HepG2 (cell line): ENCODE measurements around the gene BCAM. TPM values are rescaled to one million over a fixed set of nuclear protein-coding genes. Genes with fewer than 3 reads are reported as not detected.

ENCODE experiments used
- PRDM15 ChIP-seq: sonication (generic); formaldehyde crosslinking; IDR thresholded peaks from 2 replicates; pipeline ENCODE4 v1.4.0; 2020; ENCODE audit warnings: missing genetic modification reagents
- RFX5 ChIP-seq: IDR thresholded peaks from 2 replicates; pipeline ENCODE4 v1.6.1; 2011; ENCODE audit warnings: low read depth, low read length, improper control_type of control experiment
- SP4 ChIP-seq: sonication (generic); formaldehyde crosslinking; IDR thresholded peaks from 2 replicates; pipeline ENCODE4 v1.8.1; 2023; ENCODE audit warnings: mild to moderate bottlenecking, missing genetic modification reagents
- STAT6 ChIP-seq: sonication (generic); formaldehyde crosslinking; IDR thresholded peaks from 2 replicates; pipeline ENCODE4 v1.4.0; 2020; ENCODE audit warnings: missing genetic modification reagents, mild to moderate bottlenecking, borderline replicate concordance
- YEATS4 ChIP-seq: sonication (generic); formaldehyde crosslinking; IDR thresholded peaks from 2 replicates; pipeline ENCODE4 v1.4.0; 2020; ENCODE audit warnings: missing genetic modification reagents, borderline replicate concordance
- ZBTB44 ChIP-seq: sonication (generic); formaldehyde crosslinking; IDR thresholded peaks from 2 replicates; pipeline ENCODE4 v1.4.0; 2020; ENCODE audit warnings: missing genetic modification reagents
- ZNF263 ChIP-seq: sonication (generic); formaldehyde crosslinking; IDR thresholded peaks from 2 replicates; pipeline ENCODE4 v1.4.0; 2020; ENCODE audit warnings: missing genetic modification reagents
- ZNF318 ChIP-seq: sonication (generic); formaldehyde crosslinking; IDR thresholded peaks from 2 replicates; pipeline ENCODE4 v1.4.0; 2020; ENCODE audit warnings: mild to moderate bottlenecking, missing genetic modification reagents
- ZNF75D ChIP-seq: sonication (generic); formaldehyde crosslinking; IDR thresholded peaks from 2 replicates; pipeline ENCODE4 v1.8.1; 2023; ENCODE audit warnings: missing genetic modification reagents, mild to moderate bottlenecking, borderline replicate concordance
- polyA plus RNA-seq, 8 experiments: library from polyadenylated mRNA; depleted of rRNA in 3 of 8; stranded (reverse) in 7 of 8; unstranded in 1 of 8; fragments of >200 nt; fragmentation: Illumina TruSeq in 4 of 8; extraction: Trizol in 4 of 8; gene quantifications; 2 replicates each; pipeline versions ENCODE4 v1.2.1 to v1.2.3, GENCODE V29; 2011 to 2016; ENCODE audit warnings: low read depth in 4 of 8, missing spikeins in 1 of 8, mixed read lengths in 1 of 8; ENCODE audit not compliant: insufficient read depth in 1 of 8
- total RNA-seq, 5 experiments: library from RNA; depleted of rRNA; stranded (reverse); fragments of >200 nt; fragmentation: Illumina TruSeq; extraction: Trizol; gene quantifications; 2 replicates each; pipeline ENCODE4 v1.2.3, GENCODE V29; 2016; ENCODE audit warnings: low read depth in 1 of 5
- TF ChIP-seq, protein P1 (sequence below): sonication (generic); formaldehyde crosslinking; IDR thresholded peaks from 2 replicates; pipeline ENCODE4 v1.4.0; 2020; ENCODE audit warnings: missing genetic modification reagents; ENCODE audit errors: not compliant biosample characterization

BCAM gene
- total and polyA plus RNA-seq, 2 of the 13 experiments (the other 11 are each of a cell fraction or from before 2014, with no cell fraction given) = 51.2 to 62.7 TPM

DNA sequence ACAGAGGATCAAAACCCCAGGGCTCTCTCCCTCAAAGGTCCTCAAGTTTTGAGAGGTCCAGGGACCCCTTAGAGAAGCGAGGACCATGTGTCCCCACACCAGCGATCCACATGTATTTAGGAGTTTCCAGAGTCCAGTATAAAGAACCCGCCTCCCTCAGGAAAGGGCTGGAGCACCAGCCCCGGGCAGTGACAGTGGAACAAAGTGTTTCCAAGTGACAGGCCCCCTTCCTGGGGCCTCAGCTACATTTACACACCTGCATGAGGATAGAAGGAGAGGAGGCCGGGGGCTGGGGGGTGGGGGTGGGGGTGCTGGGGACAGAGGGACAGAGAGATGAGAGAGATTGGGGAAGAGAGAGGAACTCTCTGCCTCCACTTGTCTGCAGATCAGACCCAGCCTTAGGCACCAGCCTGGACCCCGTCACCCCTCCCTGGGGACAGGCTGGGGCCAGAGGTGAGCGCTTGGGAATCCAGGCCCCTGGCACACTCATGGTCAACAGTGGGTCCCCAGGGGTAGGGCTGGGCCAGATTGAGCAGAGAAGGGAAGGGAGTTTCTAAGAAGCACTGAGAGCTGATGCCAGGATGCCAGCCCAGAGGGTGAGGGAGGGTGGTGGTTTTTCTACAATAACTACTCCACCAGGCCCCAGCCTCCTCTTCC lies 802 bp downstream of the BCAM start (continued):
- TF ChIP-seq ZBTB44 (CRISPR knock-in tag) (no peak), PRDM15 (no peak), YEATS4 (CRISPR knock-in tag) (0 out of 2 replicates have a peak, but pooled peaks have one; percentile 0), RFX5 (no peak), ZNF75D (CRISPR knock-in tag) (no peak), SP4 (CRISPR knock-in tag) (no peak), ZNF263 (0 out of 2 replicates have a peak, but pooled peaks have one; percentile 16), ZNF318 (CRISPR knock-in tag) (no peak), STAT6 (no peak)
- TF ChIP-seq, protein P1, sequence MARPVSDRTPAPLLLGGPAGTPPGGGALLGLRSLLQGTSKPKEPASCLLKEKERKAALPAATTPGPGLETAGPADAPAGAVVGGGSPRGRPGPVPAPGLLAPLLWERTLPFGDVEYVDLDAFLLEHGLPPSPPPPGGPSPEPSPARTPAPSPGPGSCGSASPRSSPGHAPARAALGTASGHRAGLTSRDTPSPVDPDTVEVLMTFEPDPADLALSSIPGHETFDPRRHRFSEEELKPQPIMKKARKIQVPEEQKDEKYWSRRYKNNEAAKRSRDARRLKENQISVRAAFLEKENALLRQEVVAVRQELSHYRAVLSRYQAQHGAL (CRISPR knock-in tag) = no peak
